CD4-positive, alpha-beta T cell (primary cell): ENCODE results near the gene PTPN9. TPM values are rescaled to one million over a fixed set of nuclear protein-coding genes. Genes with fewer than 3 reads are reported as not detected.

Experiments
- ATAC-seq: fragments of 200-7000 bp; cut with Tn5 transposase; one replicate; pipeline ENCODE4 v1.10.0; 2022; ENCODE audit warnings: mild to moderate bottlenecking; ENCODE audit not compliant: poor library complexity
- CTCF ChIA-PET: fragments of 350-600 bp; sonication (Branson Sonifier 250); formaldehyde crosslinking; loops from one replicate; lab custom pipeline; 2021; ENCODE audit warnings: antibody characterized with exemption, inconsistent platforms; lab: Charles Lee
- POLR2A ChIA-PET: fragments of 350-600 bp; sonication (Branson Sonifier 250); formaldehyde crosslinking; loops from one replicate; lab custom pipeline; 2021; ENCODE audit warnings: antibody characterized with exemption, inconsistent platforms; lab: Charles Lee
- DNase-seq, 14 experiments: peaks; one replicate each; pipeline ENCODE4 v3.0.0-alpha.2; 2013 to 2020; ENCODE audit warnings: mixed read lengths in 2 of 14
- H3K27ac ChIP-seq, 2 donors: one replicate each; pipeline versions ENCODE4 v1.5.1 to v1.7.0; 2013; ENCODE audit warnings: low read length in 2 of 2, low read depth in 1 of 2, mild to moderate bottlenecking in 1 of 2
- H3K27me3 ChIP-seq, 2 experiments: 1 replicate in 1 of 2; 2 replicates in 1 of 2; pipeline versions ENCODE4 v1.6.1 to v1.7.0; 2013; ENCODE audit warnings: low read length in 2 of 2, control low read depth in 1 of 2, mild to moderate bottlenecking in 1 of 2, moderate library complexity in 1 of 2; ENCODE audit not compliant: insufficient read depth in 2 of 2, control insufficient read depth in 1 of 2
- H3K36me3 ChIP-seq: one replicate; pipeline ENCODE4 v1.6.1; 2013; ENCODE audit warnings: low read length, control low read depth; ENCODE audit not compliant: insufficient read depth
- H3K4me1 ChIP-seq: one replicate; pipeline ENCODE4 v1.6.1; 2013; ENCODE audit warnings: low read length, control low read depth; ENCODE audit not compliant: insufficient read depth
- H3K4me3 ChIP-seq: one replicate; pipeline ENCODE4 v1.5.1; 2013; ENCODE audit warnings: mild to moderate bottlenecking, low read length, moderate library complexity
- H3K9me3 ChIP-seq, 2 experiments: 1 replicate in 1 of 2; 2 replicates in 1 of 2; pipeline versions ENCODE4 v1.6.1 to v1.7.0; 2013; ENCODE audit warnings: low read length in 2 of 2, mild to moderate bottlenecking in 2 of 2, control low read depth in 1 of 2, moderate library complexity in 1 of 2; ENCODE audit not compliant: control insufficient read depth in 1 of 2, insufficient read depth in 1 of 2
- H3K27ac Mint-ChIP-seq: one replicate; pipeline ENCODE4 v1.8.0; 2020; ENCODE audit warnings: mixed read lengths
- H3K27me3 Mint-ChIP-seq: one replicate; pipeline ENCODE4 v1.8.0; 2021; ENCODE audit warnings: mixed read lengths
- H3K36me3 Mint-ChIP-seq: one replicate; pipeline ENCODE4 v1.8.0; 2021; ENCODE audit warnings: low read depth, mixed read lengths
- H3K4me1 Mint-ChIP-seq: one replicate; pipeline ENCODE4 v1.8.0; 2021; ENCODE audit warnings: low read depth, mixed read lengths
- H3K4me3 Mint-ChIP-seq: one replicate; pipeline ENCODE4 v1.8.0; 2020; ENCODE audit warnings: mild to moderate bottlenecking, mixed read lengths
- H3K9me3 Mint-ChIP-seq: one replicate; pipeline ENCODE4 v1.8.0; 2020; ENCODE audit warnings: mixed read lengths
- CTCF ChIP-seq: fragments of 200-600 bp; IDR thresholded peaks from one replicate; pipeline ENCODE4 v1.8.0; 2022; ENCODE audit warnings: antibody characterized with exemption, mild to moderate bottlenecking
- intact Hi-C, 2 experiments: fragments of 100-400 bp; cut with DNase I in 1 of 2; cut with micrococcal nuclease in 1 of 2; formaldehyde crosslinking; loops; one replicate each; pipeline versions ENCODE4 v1.15.1 to v1.9.0; 2023 to 2025; cut with DNase I, micrococcal nuclease
- total RNA-seq, 174 experiments: library from RNA in 2 of 174; stranded (reverse) in 2 of 174; gene quantifications; one replicate each; pipeline ENCODE4 v1.2.3 and lab custom pipeline; 2021 to 2026

Gene PTPN9
- total RNA-seq, 2 experiments from 2014 or later, result 8.1 to 8.2 TPM

- H3K9me3 ChIP-seq, result no peaks in the 10 kb centered on the region
- no peaks in the 10 kb centered on the region for H3K27me3 ChIP-seq
- POLR2A ChIA-PET, result interaction anchor here (0.7 to 7.4 kb wide), 22 partner anchors 10 to 668 kb away, joined by 3 to 294 read pairs (median 10); partner anchors contain the start of genes COX5A, IMP3, MAN2C1 and PTPN9
- CTCF ChIA-PET, result interaction anchor here (1.4 to 3.9 kb wide), 4 partner anchors 30 to 185 kb away, joined by 4 to 14 read pairs (median 8); partner anchors contain the start of genes IMP3, MAN2C1 and SNUPN
- Mint-ChIP-seq H3K27ac (peak overlapping the region; percentile 96), H3K9me3 (no peaks in the 10 kb centered on the region), H3K4me3 (peak overlapping the region; percentile 96), H3K4me1 (peaks cover 26% of the 10 kb centered on the region), H3K36me3 (peaks cover 12% of the 10 kb centered on the region), H3K27me3 (no peaks in the 10 kb centered on the region)
- H3K27ac ChIP-seq, result peak overlapping the region; percentile 94 to 99
- peak overlapping the region; percentile 93 for H3K4me3 ChIP-seq
- ATAC-seq (no peak), DNase-seq (peak in 12 of 14 experiments; percentile 34 to 78 (median 42))
- intact Hi-C loops, result loop anchor here (2.0 to 10.0 kb wide), 8 partner anchors 51 to 841 kb away; partner anchors contain the start of genes CLK3 (in 2 of the 2), C15orf39 (in 1 of the 2), PPCDC (in 1 of the 2) and SCAMP5 (in 1 of the 2)
- H3K4me1 ChIP-seq, result peaks cover 30% of the 10 kb centered on the region
- no peaks in the 10 kb centered on the region for H3K36me3 ChIP-seq
- TF ChIP-seq CTCF, result no peak
Observed at GRCh38 chr15:75455982-75456531, 123.1 kb downstream of the PTPN9 start.

DNA sequence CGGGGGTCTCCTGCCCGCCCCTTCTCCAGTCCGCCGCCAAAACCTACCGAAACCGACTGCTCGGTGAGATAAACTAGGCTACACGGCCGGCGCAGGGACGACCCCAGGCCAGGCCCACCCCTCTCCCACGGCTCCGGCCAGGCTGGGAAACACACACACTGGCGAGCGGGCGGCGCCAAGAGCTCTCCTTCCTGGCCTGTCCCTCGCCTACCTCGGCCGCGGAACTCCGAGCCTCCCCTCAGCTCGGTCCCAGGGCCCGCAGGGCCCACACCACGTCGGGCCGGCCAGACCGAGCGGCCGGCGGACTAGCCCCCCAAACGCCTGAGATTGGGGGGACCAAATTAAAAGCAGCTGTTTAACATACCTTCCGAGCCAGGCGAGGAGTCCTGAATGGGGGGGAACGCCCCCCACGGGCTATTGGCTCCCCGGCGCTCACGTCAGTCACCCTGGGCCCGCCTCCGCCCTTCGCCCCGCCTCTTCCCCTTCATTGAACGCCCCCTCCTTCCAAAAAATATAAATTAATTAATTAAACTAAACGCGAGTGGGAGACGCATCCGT lies 123.6 kb downstream of the PTPN9 start:
- H3K27me3 Mint-ChIP-seq, result no peaks in the 10 kb centered on the region
- ChIA-PET POLR2A (interaction anchor here (0.6 to 7.4 kb wide), 32 partner anchors 9 to 668 kb away, joined by 3 to 294 read pairs (median 7); partner anchors contain the start of genes COX5A, FAM219B, IMP3 and MAN2C1), CTCF (interaction anchor here (1.4 to 3.9 kb wide), 4 partner anchors 29 to 185 kb away, joined by 4 to 14 read pairs (median 8); partner anchors contain the start of genes IMP3, MAN2C1 and SNUPN)
- Histone ChIP-seq H3K36me3 (no peaks in the 10 kb centered on the region), H3K4me1 (peaks cover 31% of the 10 kb centered on the region), H3K4me3 (peak overlapping the region; percentile 93), H3K27me3 (no peaks in the 10 kb centered on the region), H3K9me3 (no peaks in the 10 kb centered on the region), H3K27ac (peak overlapping the region; percentile 94 to 99)
- DNase-seq (peak; percentile 78 to 93 (median 86)), ATAC-seq (peak; percentile 9)
- peaks cover 14% of the 10 kb centered on the region for H3K36me3 Mint-ChIP-seq
- no peaks in the 10 kb centered on the region for H3K9me3 Mint-ChIP-seq
- peaks cover 27% of the 10 kb centered on the region for H3K4me1 Mint-ChIP-seq
- peak overlapping the region; percentile 96 for H3K27ac Mint-ChIP-seq
- TF ChIP-seq CTCF, result no peak
- peak overlapping the region; percentile 96 for H3K4me3 Mint-ChIP-seq
- intact Hi-C loops, result loop anchor here (5.0 to 10.0 kb wide), 7 partner anchors 52 to 841 kb away; partner anchors contain the start of genes CLK3 (in 2 of the 2), C15orf39 (in 1 of the 2), PPCDC (in 1 of the 2) and SCAMP5 (in 1 of the 2)
